PFSK-1 (cell line): ENCODE data around the gene NBEA.

ENCODE experiments used
- FOXP2 ChIP-seq: optimal IDR thresholded peaks from 2 replicates; pipeline ENCODE3; 2011; ENCODE audit warnings: borderline replicate concordance, control low read depth, inconsistent platforms; ENCODE audit not compliant: insufficient read depth; ENCODE audit errors: extremely low read length, extremely low read depth
- POLR2AphosphoS5 ChIP-seq: IDR thresholded peaks from 2 replicates; pipeline ENCODE4 v1.6.1; 2012; ENCODE audit warnings: low read depth, mild to moderate bottlenecking, control low read depth, low read length, moderate library complexity
- REST ChIP-seq, 2 experiments: IDR thresholded peaks; 2 replicates each; pipeline versions ENCODE4 v1.6.1 to v1.8.0; 2011 to 2012; ENCODE audit warnings: low read depth in 2 of 2, low read length in 2 of 2, control low read depth in 1 of 2, inconsistent platforms in 1 of 2, mild to moderate bottlenecking in 1 of 2, moderate library complexity in 1 of 2; ENCODE audit not compliant: insufficient read depth in 1 of 2
- SIN3A ChIP-seq: IDR thresholded peaks from 2 replicates; pipeline ENCODE4 v1.6.1; 2012; ENCODE audit warnings: mild to moderate bottlenecking, low read length, moderate library complexity, borderline replicate concordance; ENCODE audit not compliant: insufficient read depth
- TAF1 ChIP-seq: IDR thresholded peaks from 2 replicates; pipeline ENCODE4 v1.6.1; 2012; ENCODE audit warnings: low read length, control low read depth, borderline replicate concordance; ENCODE audit not compliant: insufficient read depth

- no peak for TF ChIP-seq SIN3A
- TF ChIP-seq REST (IDR thresholded peaks at IDR 0.05; ENCODE audit: insufficient read depth in 1 of 2, low read depth in 2 of 2, low read length in 2 of 2): no peak
- TF ChIP-seq POLR2AphosphoS5: no peak
- TF ChIP-seq TAF1: no peak
- no peak for TF ChIP-seq FOXP2
These were observed 249.8 kb downstream of the NBEA start for GRCh38 chr13:35191883-35192282.
